Tibial nerve (tissue), 4 donors: Measurements from ENCODE around the gene EPHB4.

Experiments
- CTCF ChIP-seq, 5 experiments: fragments of 200-600 bp in 3 of 5; fragments of 450-650 bp in 2 of 5; sonication (generic) in 3 of 5; IDR thresholded peaks; one replicate each; pipeline ENCODE4 v1.5.1; 2016 to 2019; ENCODE audit warnings: antibody characterized with exemption in 5 of 5, mild to moderate bottlenecking in 3 of 5, moderate library complexity in 2 of 5
- EP300 ChIP-seq, 2 donors: sonication (generic); formaldehyde crosslinking; IDR thresholded peaks; one replicate each; pipeline ENCODE4 v1.6.1; 2017; ENCODE audit warnings: antibody characterized with exemption in 2 of 2, mild to moderate bottlenecking in 1 of 2
- POLR2A ChIP-seq, 2 donors: fragments of 450-650 bp; IDR thresholded peaks; one replicate each; pipeline ENCODE4 v1.6.1; 2017; ENCODE audit warnings: antibody characterized with exemption in 2 of 2, mild to moderate bottlenecking in 2 of 2, moderate library complexity in 2 of 2

- no peak for TF ChIP-seq CTCF (IDR thresholded peaks at IDR 0.05)
- TF ChIP-seq POLR2A (IDR thresholded peaks at IDR 0.05): no peak
- TF ChIP-seq EP300 (IDR thresholded peaks at IDR 0.05): no peak
Measured at GRCh38 chr7:100786323-100786722, 41.0 kb downstream of the EPHB4 start.
